ENCODE measurements around the gene CABP4. TPM values are rescaled to one million over a fixed set of nuclear protein-coding genes. Genes with fewer than 3 reads are reported as not detected.

The CABP4 gene
- polyA plus RNA-seq (ENCODE audit: insufficient read length): 2.5 TPM

DNA sequence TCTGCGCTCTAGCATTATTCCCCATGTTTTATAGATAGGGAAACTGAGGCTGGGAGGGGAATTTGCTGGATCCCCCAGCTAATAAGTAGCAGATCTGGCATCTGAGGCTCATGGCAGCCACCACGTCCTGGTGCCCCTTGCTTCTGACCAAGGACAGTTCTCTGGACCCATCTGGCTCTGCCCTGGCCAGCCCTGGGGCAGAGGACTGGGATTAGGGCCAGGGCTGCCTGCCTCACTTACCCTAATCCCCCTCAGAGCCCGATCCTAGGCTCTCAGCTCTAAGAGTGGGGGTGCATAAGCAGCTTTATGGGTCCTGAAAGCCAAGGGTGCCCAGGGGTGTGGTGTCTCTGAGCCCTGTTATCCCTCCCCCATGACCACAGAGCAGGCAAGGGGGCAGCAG lies at the start of gene CABP4:
CABP4 (plus strand) TSS at position 301 of the 400 bp plus-strand sequence; CDS start at position 371, 70 bp downstream.
- no peak for DNase-seq

- no peak for DNase-seq
Observed at GRCh38 chr11:67405688-67406339, 49.3 kb upstream of the CABP4 start.

DNA sequence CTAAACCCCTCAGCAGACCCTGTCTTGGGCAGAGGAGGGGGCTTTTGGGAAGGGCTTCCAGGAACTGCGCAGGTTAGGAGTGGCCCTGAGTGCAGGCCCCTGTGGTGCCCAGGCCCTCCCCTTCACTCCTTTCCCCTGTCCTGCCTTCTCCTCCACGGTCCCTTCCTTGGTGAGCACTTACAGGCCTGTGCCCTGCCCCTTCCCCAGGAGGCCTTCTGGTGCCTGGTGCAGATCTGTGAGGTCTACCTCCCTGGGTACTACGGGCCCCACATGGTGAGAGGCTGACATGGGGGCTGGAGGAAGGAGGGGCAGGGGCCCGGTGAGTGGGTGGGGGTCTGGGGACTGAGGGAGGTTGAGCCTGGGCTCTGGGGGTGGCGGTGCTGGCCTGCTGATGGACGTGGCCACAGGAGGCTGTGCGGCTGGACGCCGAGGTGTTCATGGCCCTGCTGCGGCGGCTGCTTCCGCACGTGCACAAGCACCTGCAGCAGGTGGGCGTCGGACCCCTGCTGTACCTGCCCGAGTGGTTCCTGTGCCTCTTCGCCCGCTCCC lies 48.7 kb upstream of the CABP4 start:
- no peak for DNase-seq

GRCh38 chr11:67406969-67407687 lies 48.0 kb upstream of the CABP4 start:
- DNase-seq: no peak

GRCh38 chr11:67407688-67408163 lies 47.4 kb upstream of the CABP4 start:
- DNase-seq: no peak

DNA sequence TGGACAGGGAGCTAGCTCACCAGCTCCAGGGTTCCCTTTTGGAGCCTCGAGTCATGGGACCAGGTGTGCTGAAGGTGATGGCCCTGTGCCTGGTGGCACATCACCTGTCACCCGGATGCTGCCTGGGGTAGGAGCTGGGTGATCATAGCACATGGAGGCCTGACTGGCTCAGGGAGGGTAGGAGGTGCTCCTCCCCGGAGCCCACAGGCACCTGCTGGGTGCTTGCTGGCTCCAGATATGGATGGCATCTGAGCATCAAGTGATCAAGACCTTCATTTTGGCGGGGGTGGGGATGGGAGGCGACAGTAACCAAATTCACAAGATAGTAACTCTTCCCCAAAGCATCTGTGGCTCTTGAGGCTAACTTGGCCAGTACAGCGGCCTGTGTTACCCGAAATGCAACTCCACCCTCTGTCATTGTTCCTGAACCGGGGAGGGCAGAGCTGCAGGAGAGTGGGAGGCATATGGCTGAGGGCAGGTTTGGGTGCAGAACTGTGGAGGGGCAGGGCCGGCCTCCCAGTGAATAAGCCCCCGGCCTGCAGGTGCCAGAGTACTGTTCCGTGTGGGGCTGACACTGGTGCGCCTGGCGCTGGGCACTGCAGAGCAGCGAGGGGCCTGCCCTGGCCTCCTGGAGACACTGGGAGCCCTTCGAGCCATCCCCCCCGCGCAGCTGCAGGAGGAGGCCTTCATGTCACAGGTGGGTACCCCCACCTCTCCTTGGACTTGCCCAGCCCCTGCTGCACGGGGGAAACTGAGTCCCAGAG lies 46.5 kb upstream of the CABP4 start:
- DNase-seq: no peak

- DNase-seq: no peak
Observed at GRCh38 chr11:67409261-67409666, 45.9 kb upstream of the CABP4 start.

- no peak for DNase-seq
Observed at GRCh38 chr11:67409781-67410368, 45.3 kb upstream of the CABP4 start.

DNA sequence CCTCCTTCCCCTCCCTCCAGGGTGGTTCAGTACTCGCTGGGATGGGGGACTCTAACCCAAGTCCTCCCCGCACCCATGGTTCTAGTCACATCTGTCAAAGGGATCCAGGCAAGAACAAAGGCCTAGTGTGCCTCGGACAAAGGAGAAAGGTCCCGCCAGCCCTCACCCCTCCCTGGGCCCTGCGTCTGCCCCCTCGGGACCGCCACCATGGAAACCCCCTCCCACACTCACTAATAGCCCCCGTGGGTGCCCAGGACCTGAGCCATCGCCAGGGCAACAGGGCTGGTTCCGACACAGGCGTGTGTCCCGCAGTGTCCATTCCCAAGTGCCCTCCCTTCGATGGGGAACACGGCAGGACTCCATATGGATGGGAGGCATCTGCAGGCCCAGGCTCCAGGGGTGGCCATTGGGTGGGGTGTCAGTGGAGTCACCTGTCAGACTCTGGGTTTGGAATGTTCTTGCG lies 44.8 kb upstream of the CABP4 start:
- no peak for DNase-seq

DNA sequence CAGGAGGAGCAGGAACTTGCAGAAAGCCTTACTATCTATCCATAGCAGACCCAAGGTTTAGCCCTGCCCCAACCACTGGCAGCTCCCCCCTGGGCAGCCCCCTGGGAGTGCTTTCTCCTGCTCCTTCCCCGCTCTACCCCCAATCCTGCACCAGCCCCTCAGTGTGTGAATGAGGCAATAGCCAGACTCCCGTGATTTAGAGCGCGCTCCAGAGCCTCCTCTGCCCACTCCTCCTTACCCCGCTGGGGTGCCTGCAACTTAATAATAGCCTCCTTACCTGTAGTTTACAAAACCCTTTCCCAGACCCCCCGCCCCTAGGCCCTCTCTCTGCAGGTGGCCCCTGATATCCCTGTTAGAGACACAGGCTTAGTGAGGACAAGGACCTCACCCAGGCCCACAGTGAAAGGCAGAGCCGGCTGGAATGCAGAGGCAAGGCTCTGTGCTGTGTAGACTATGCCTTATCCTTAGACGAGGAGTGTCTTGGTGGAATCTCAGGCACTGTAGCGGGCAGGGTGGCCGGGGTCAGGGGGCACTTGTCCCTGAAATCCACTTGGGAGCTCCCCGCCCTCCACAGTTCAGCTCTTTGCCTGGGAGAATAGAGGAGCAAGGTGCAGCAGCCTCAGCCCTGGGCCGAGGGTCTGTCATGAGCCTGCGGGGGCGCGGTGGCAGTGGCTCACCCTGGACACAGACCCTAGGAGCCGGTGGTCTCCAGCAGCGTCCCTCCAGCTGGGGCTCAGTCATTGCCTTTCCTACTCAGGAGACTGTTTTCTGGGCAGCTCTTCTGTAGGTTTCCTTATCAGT lies 44.0 kb upstream of the CABP4 start:
- DNase-seq: no peak

GRCh38 chr11:67411785-67412152 lies 43.4 kb upstream of the CABP4 start:
- no peak for DNase-seq

DNA sequence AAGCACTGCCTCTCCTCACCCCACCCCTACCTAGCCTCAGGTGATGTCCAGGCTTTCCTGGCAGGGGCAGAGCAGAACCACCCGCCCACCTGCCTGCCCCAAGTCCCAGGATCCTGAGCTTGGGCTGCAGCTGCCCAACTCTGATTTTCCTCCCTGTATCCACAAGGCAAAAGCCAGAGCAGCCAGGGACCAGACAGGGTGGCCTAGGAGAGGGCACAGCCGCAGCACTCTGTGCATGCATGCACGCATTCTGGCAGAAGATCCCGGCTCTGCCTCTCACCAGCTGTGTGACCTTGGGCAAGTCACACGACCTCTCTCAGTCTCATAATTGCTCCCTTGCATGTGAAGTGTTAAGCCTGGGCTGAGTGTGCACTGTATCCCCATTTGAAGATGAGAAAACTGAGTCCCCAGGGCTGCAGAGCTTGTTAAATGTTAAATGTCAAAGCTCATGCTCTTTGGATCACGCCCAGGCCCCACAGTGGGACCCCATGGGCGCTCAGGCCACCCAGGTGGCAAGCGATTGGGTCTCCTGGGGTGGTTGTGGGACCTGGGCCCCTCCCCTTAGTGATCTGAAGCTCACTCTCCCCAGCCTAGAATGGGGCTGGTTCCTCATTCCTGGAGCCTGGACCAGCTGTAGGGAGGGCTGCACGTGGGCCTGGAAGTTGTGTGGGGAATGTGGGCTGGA lies 42.5 kb upstream of the CABP4 start:
- DNase-seq: no peak

DNA sequence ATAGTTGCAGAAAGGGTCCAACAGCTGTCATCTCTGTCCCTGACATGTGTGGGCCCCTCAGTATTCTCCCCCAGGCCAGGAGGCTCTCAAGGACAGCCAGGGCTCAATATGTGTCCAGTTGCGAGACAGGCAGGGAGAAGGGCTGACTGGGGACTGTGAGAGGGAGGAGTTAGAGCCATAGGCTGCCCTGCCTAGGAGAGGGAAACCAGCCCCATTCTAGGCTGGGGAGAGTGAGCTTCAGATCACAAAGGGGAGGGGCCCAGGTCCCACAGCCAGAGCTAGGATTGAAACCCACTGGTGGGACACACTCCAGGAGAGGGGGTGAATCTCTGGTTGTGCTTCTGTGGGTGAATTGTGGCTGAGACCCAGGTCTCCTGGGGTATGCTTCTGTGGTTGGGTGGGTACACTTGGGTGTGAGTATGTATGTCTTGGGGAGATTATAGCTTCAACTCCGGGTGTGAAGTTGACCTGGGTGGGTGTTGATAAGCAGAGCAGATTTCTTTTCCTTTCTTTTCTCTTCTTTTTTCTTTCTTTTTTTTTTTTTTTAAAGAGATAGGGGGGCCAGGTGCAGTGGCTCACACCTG lies 41.8 kb upstream of the CABP4 start:
- DNase-seq: no peak

GRCh38 chr11:67415501-67416304 lies 39.5 kb upstream of the CABP4 start, which contains the start of gene CARNS1:
TSS of gene CARNS1 (plus strand) at chr11:67415678. CDS start at chr11:67416200, 522 bp downstream.
- no peak for DNase-seq

DNA sequence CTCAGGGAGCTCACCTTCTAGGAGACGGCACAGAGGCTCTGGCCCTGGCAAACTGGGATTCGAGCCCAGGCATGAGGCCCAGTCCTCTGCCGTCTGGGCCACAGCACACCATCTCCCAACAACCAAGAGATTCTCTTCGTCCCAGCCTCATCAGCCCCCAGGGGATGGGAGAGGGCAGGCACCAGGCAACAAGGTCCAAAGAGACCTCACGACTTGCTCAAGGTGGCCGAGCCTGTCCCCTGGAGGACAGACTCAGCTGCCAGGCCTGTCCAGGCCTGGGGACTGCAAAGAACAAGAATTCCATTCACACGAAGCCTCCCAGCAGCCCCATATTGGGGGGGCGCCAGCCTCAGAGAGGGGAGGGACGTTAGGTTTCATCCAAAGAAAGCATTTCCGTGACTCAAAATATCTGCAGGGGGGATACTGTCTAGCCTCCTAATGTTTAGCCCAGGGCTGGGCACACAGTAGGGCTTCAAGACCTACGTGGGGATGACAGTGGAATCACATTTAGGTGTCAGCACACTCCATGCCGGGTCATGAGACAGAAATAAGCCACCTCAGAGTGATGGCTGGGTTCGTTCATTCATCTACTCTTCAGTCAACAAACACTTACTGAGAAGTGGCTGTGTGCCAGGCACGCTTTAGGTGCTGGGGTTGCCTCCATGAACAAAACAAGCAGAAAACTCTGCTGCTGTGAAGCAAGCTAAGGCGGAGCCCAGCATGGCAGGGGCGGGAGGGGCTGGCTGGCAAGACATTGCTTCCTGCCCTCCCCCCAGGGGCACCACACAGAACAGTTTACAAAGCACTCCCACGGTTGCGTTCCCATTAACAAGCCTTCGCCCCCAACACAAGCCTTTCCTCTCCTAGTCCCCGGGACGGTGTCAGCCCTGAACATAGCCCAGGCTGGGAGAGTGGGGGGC lies 38.5 kb upstream of the CABP4 start:
- no peak for DNase-seq

- no peak for DNase-seq
Observed at GRCh38 chr11:67417425-67417824, 37.7 kb upstream of the CABP4 start.

- no peak for DNase-seq
Observed at GRCh38 chr11:67418476-67419281, 36.5 kb upstream of the CABP4 start.
